ENCODE measurements around the gene CCDC57. TPM values are rescaled to one million over a fixed set of nuclear protein-coding genes. Genes with fewer than 3 reads are reported as not detected.

The CCDC57 gene
- total and polyA plus RNA-seq, 2 of the 8 experiments (the other 6 are each of a cell fraction or from before 2014, with no cell fraction given): 8.4 to 12.9 TPM

GRCh38 chr17:82121660-82122629 is 90.7 kb downstream of the CCDC57 start:
- H2AFZ ChIP-seq (ENCODE audit: low read length): no peak overlapping the region
- H3K14ac ChIP-seq (ENCODE audit: insufficient read length): no peak overlapping the region
- H3K79me1 ChIP-seq (ENCODE audit: low read depth, low read length): no peaks in the 10 kb centered on the region
- H2BK120ac ChIP-seq (replicated peaks; ENCODE audit: low read depth, low read length): no peak overlapping the region
- H2AK5ac ChIP-seq (ENCODE audit: low read depth, low read length): no peak overlapping the region
- no peak overlapping the region for H3K27ac ChIP-seq (ENCODE audit: low read depth, low read length)
- H4K20me1 ChIP-seq (replicated peaks in 1 of 2; ENCODE audit: control insufficient read depth in 1 of 2, insufficient read depth in 2 of 2, low read length in 2 of 2): peaks cover 2 to 3% of the 10 kb centered on the region in 2 experiments
- H3K23ac ChIP-seq (ENCODE audit: insufficient read length): no peak overlapping the region
- CTCF ChIA-PET (ENCODE audit: partially characterized antibody): interaction anchor here (0.6 to 10.5 kb wide), 9 partner anchors 9 to 413 kb away, joined by 3 to 61 read pairs (median 3); no protein-coding TSS in a partner anchor
- H3K4ac ChIP-seq (replicated peaks; ENCODE audit: insufficient read length, low read depth, low read length): no peak overlapping the region
- no peak overlapping the region for H3K9ac ChIP-seq (replicated peaks in 1 of 4; ENCODE audit: extremely low read depth in 1 of 4, low read depth in 3 of 4, low read length in 3 of 4)
- no peak overlapping the region for H2BK12ac ChIP-seq (ENCODE audit: low read depth, low read length)
- no peak overlapping the region for H4K5ac ChIP-seq (ENCODE audit: insufficient read length, low read depth, low read length)
- no peaks in the 10 kb centered on the region for H3K9me3 ChIP-seq (ENCODE audit: insufficient read depth in 2 of 2, low read depth in 1 of 2, low read length in 1 of 2)
- no peaks in the 10 kb centered on the region for H3K79me2 ChIP-seq (ENCODE audit: control insufficient read depth in 1 of 2, insufficient read depth in 2 of 2, low read length in 2 of 2)
- H3K23me2 ChIP-seq (ENCODE audit: low read depth, low read length): no peaks in the 10 kb centered on the region
- H3K4me2 ChIP-seq (ENCODE audit: insufficient read depth in 1 of 2, low read depth in 2 of 2, low read length in 2 of 2): no peak overlapping the region
- H3K27me3 ChIP-seq (replicated peaks in 1 of 4; ENCODE audit: control insufficient read depth in 3 of 4, extremely low read depth in 1 of 4, insufficient read depth in 3 of 4, low read length in 3 of 4): no peaks in the 10 kb centered on the region
- DNase-seq (ENCODE audit: low read depth in 1 of 2, low spot score in 2 of 2) (no peak), FAIRE-seq (no peak)
- H2BK20ac ChIP-seq (ENCODE audit: low read length): no peak overlapping the region
- no peak overlapping the region; the same call in 1 of the 2 replicates for H4K8ac ChIP-seq (ENCODE audit: extremely low read depth, insufficient read depth, low read length)
- POLR2A ChIA-PET (ENCODE audit: partially characterized antibody): interaction anchor here (0.7 to 1.7 kb wide), 5 partner anchors 11 to 24 kb away, joined by 3 to 5 read pairs (median 4); partner anchors contain the start of gene FASN
- H3K4me1 ChIP-seq (replicated peaks in 1 of 4; ENCODE audit: control insufficient read depth in 3 of 4, insufficient read depth in 4 of 4, low read length in 3 of 4): peaks cover 0 to 8% (median 2%) of the 10 kb centered on the region in 4 experiments; a peak in 4 of 7 replicates
- no peak overlapping the region for H3K18ac ChIP-seq (ENCODE audit: extremely low read depth, low read length)
- H4K91ac ChIP-seq (replicated peaks; ENCODE audit: insufficient read length, low read length): no peak overlapping the region
- H3K56ac ChIP-seq (replicated peaks; ENCODE audit: insufficient read length, low read depth, low read length): no peak overlapping the region
- no peak overlapping the region for H2BK5ac ChIP-seq (ENCODE audit: low read depth, low read length)
- H3K36me3 ChIP-seq (ENCODE audit: control insufficient read depth in 2 of 4, insufficient read depth in 4 of 4, low read length in 3 of 4): no peaks in the 10 kb centered on the region
- 85% methylated on average over 32 of the region's 32 CpGs; no CpG with 5 or more reads in 1 of the 2 experiments for WGBS, 2 experiments (ENCODE audit: extremely low coverage in 1 of 2, insufficient coverage in 1 of 2, insufficient read length in 1 of 2, insufficient replicate concordance in 2 of 2, low coverage in 1 of 2, low lambda C conversion rate in 2 of 2, missing lambda C conversion rate in 1 of 2)
- no peak overlapping the region for H3K4me3 ChIP-seq (ENCODE audit: extremely low read depth in 1 of 4, insufficient read depth in 2 of 4, low read depth in 3 of 4, low read length in 4 of 4)
- H2BK15ac ChIP-seq (ENCODE audit: low read length): no peak overlapping the region
- TF ChIP-seq EGR1 (IDR thresholded peaks at IDR 0.05; ENCODE audit: borderline replicate concordance, low read depth, low read length): no peak
- TF ChIP-seq CEBPB (IDR thresholded peaks at IDR 0.05; ENCODE audit: low read depth, low read length): no peak
- TF ChIP-seq RFX5 (IDR thresholded peaks at IDR 0.05; ENCODE audit: borderline replicate concordance, low read depth, low read length): no peak
- TF ChIP-seq PHF8 (conservative IDR thresholded peaks at IDR 0.05; ENCODE audit: low read depth, low read length): no peak
- no peak for TF ChIP-seq YY1 (IDR thresholded peaks at IDR 0.05; ENCODE audit: low read depth, low read length)
- TF ChIP-seq, protein P1, sequence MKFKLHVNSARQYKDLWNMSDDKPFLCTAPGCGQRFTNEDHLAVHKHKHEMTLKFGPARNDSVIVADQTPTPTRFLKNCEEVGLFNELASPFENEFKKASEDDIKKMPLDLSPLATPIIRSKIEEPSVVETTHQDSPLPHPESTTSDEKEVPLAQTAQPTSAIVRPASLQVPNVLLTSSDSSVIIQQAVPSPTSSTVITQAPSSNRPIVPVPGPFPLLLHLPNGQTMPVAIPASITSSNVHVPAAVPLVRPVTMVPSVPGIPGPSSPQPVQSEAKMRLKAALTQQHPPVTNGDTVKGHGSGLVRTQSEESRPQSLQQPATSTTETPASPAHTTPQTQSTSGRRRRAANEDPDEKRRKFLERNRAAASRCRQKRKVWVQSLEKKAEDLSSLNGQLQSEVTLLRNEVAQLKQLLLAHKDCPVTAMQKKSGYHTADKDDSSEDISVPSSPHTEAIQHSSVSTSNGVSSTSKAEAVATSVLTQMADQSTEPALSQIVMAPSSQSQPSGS (IDR thresholded peaks at IDR 0.05; ENCODE audit: low read length): no peak
- no peak for TF ChIP-seq GTF2F1 (IDR thresholded peaks at IDR 0.05; ENCODE audit: borderline replicate concordance, low read depth, low read length)
- no peak for TF ChIP-seq CBX5 (IDR thresholded peaks at IDR 0.05; ENCODE audit: low read depth, low read length)
- TF ChIP-seq USF2 (IDR thresholded peaks at IDR 0.05; ENCODE audit: low read length): no peak
